Epithelial cell of esophagus (primary cell): ENCODE measurements around the gene ZNF625.

Experiments
- DNase-seq: peaks from one replicate; pipeline ENCODE4 v3.0.0; 2010; ENCODE audit warnings: low read depth
- H3K4me3 ChIP-seq: 2 replicates; pipeline ENCODE4 v1.5.1; 2011; ENCODE audit warnings: mild to moderate bottlenecking, low read length, control low read depth
- CTCF ChIP-seq: IDR thresholded peaks from 2 replicates; pipeline ENCODE4 v1.5.1; 2011; ENCODE audit warnings: low read depth, mild to moderate bottlenecking, low read length, control low read depth, inconsistent platforms; ENCODE audit not compliant: insufficient read depth; ENCODE audit errors: missing control alignments

ZNF625 gene

GRCh38 chr19:12156223-12157058 is at the start of gene ZNF625:
ZNF625 (minus strand) TSS chr19:12156734; CDS start chr19:12156558, 176 bp downstream.
- no peak for TF ChIP-seq CTCF
- H3K4me3 ChIP-seq = peak within 1 kb of the TSS; percentile 79
- peak; percentile 88 for DNase-seq

GRCh38 chr19:12205296-12205695 is 48.8 kb upstream of the ZNF625 start:
- no peak overlapping the region for H3K4me3 ChIP-seq
- no peak for TF ChIP-seq CTCF
- no peak for DNase-seq

- peak; percentile 15 for DNase-seq
Observed at GRCh38 chr19:12202250-12202649, 45.7 kb upstream of the ZNF625 start.

GRCh38 chr19:12199757-12200419 is 43.4 kb upstream of the ZNF625 start:
- H3K4me3 ChIP-seq = no peak overlapping the region
- TF ChIP-seq CTCF = no peak
- DNase-seq = no peak

More at GRCh38 chr19:12202250-12202649, 45.7 kb upstream of the ZNF625 start:
- H3K4me3 ChIP-seq = no peak overlapping the region
- TF ChIP-seq CTCF = peak; percentile 25

- DNase-seq = no peak
- no peak for TF ChIP-seq CTCF
- H3K4me3 ChIP-seq = no peak overlapping the region
Observed at GRCh38 chr19:12198136-12198535, 41.6 kb upstream of the ZNF625 start.

GRCh38 chr19:12194827-12195731 is 38.5 kb upstream of the ZNF625 start:
- no peak for TF ChIP-seq CTCF
- peak; percentile 80 for DNase-seq
- H3K4me3 ChIP-seq = peak overlapping the region; percentile 49
